GM21360 (cell line): ENCODE results near the gene CD81.
"Not testable (repeated sequence)": the region's sequence is repeated elsewhere in the genome, so short reads cannot be mapped to it uniquely, and the experiment has no call there.

Experiments used
- ATAC-seq: cut with Tn5 transposase; IDR thresholded peaks from one replicate; pipeline ENCODE4 v1.9.1; 2021; ENCODE audit warnings: mild to moderate bottlenecking, moderate library complexity; ENCODE audit not compliant: unreplicated experiment

The CD81 gene

DNA sequence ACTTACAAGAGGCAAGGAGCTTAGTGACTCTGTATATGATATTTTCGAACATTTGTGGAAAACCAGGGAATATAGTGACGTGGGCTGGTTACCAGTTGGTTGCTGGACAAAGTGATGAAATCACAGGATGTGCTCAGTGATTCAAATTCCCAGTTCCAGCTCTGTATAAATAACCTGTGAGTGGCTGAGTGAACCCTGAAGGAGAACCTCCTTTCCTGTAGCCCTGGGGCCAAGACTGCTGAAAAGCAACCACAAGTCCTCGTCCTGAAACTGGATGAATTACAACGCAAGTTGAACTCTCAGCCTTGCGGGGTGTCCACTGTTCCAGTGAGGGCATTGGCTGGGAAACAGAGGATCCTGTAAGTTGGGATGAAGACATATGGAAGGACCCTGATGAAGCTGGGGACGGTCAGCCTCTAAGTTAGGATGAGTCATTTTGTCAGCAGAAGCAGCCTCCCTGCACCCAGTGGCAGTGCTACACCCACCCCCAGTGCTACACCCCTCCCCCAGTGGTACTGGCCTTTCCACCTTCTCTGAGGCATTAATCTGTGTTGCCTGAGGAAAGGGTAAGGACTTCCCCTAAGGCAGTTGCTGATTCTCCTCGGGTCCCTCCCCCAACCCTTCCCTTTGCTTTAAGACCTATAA lies 22.0 kb upstream of the CD81 start:
- no peak for ATAC-seq

DNA sequence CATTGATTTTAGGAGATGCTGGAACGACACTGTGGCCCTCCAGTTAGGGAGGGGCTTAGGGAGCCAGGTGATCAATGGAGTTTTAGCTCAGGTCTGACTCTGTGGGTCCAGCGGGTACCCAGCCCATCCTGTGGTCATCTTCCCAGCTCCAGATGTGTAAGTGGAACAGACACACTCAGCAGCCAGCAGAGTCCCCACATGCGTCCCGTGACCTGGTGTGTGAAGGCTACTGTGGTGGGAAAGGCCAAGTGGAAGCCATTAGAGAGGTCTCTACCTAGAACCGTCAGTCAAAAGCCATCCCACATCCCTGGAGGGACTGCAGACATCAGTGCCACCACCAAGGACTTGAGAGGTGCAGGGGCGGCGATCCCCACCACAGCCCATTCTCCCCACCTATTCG lies 19.9 kb upstream of the CD81 start:
- ATAC-seq = no peak

DNA sequence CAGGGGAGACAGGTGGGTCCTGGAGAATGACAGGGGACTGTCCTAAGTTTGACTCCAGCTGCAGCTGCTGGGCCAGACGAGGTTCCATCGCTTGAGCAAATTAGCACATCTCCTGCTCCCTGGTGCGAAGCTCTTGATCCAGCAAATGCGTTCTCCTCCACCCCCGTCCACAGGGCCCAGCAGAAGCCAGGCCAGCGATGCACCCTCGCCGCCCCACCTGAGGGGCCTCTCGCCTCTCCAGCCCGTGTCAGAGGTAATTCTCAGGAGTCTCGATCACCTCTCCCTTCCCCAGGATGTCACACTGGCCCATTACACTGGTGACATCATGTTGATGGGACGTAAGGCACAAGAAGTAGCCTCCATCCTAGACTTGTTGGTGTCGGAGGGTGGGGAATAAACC lies 19.5 kb upstream of the CD81 start:
- ATAC-seq = not testable (repeated sequence)

DNA sequence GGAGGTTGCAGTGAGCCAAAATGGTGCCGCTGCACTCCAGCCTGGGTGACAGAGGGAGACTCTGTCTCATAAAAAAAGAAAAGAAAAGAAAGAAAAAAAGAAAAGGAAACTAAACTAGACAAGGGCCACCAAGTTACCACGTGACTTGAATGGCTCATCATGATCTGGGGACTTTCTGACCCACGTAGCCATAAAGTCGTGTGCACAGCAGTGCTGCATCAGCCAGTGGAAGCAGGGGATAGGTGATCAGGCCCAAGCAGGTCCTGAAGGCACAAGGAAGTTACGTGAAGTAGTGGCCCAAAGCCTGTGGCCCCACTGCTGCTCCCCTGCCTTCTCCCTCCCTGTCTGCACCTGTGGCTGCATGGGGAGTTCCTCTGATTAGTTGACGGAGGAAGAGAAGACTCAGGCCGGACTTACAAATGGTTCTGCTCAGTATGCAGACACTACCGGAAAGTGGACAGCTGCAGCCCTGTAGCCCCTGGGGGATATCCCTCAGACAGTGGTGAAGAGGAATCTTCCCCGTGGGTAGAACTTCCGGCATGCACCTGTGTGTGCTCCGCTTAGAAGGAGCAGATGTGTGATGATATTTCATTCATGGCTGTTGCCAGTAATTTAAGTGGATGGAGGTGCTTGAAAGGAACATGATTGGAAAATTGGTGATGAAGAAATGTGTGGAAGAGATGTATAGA lies 18.2 kb upstream of the CD81 start:
- ATAC-seq = no peak

DNA sequence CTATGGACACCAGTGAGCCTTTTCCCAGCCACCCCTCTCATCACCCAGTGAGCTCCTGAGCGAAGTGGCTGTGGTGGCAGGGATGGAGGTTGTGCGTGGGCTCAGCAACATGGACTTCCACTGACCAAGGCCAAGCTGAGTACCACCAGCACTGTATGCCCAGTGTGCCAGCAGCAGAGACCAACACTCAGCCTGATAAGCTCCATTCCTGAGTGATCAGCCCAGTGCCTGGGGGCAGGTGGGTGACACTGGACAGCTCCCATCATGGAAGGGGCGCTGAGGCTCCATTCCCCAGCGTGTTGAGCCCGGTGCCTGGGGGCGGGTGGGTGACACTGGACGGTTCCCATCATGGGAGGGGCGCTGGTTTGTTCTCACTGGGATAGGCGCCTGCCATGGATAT lies 17.6 kb upstream of the CD81 start:
- no peak for ATAC-seq

DNA sequence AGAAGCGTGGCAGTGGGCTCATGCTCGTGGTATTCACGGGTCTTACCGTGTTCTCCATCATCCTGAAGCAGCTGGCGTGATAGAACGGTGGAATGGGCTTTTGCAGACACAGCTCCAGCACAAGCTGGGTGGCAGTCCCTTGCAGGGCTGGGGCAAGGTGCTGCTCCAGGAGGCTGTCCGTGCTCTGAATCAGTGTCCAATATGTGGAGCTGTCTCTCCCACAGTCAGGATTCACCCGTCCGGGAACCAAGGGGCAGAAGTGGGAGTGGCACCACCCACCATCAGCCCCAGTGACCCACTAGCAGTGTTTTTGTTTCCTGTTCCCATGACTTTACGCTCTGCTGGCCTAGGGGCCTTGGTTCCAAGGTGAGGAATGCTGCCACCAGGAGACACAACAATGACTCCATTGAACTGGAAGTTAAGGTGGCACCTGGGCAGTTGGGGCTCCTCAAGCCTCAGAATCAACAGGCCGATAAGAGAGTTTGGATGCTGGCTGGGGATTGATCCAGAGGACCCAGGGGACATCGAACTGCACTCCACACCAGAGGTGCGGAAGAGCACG lies 16.9 kb upstream of the CD81 start:
- ATAC-seq = no peak

DNA sequence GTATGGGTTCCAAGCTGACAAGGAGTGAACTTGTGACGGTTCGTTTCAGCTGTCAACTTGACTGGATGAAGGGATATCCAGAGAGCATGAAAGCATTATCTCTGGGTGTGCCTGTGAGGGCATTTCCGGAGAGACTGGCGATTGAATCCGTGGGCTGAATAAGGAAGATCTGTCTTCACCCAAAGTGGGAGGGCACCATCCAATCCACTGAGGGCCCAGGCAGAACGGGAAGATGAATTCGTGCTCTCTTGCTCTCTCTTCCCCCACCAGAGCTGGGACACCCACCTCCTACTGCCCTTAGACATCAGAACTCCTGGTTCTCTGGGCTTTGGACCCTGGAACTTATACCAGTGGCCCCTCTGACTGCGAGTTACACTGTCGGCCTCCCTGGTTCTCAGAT lies 15.5 kb upstream of the CD81 start:
- ATAC-seq = no peak

DNA sequence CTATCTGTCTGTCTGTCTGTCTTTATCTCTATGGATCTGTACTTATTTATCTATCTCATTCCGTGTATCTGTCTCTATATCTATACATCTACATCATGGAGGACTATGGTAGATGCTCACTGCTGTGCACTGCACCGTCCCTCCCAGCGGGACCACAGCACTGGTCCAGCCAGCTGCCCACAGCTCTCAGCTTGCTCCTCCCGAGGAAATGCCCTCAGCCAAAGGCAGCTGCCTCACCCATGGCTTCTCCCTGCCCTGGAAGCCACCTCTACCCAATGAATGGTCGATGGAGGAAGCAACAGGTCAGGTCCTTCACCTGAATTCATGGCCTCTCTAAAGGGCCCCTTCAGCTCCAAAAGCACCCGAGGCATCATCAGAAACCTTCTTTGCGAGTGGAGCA lies 14.7 kb upstream of the CD81 start:
- no peak for ATAC-seq

DNA sequence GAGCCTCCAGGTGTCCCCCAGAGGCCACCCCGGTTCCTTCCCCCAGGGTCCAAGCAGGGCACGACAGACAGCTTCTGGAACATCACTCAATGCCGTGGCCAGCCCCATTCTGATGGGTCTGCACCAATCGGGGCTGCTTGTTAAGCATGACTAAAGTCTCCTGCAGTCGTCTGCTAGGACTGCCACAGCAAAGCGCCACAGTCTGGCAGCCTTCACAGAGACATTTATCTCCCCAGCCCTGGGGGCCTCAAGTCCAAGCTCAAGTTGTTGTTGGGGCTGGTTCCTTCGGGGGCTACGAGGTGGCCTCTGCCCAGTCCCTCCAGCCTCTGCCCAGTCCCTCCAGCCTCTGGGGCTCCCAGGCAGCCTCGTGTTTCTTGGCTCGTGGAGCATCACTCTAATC lies 14.0 kb upstream of the CD81 start:
- no peak for ATAC-seq

DNA sequence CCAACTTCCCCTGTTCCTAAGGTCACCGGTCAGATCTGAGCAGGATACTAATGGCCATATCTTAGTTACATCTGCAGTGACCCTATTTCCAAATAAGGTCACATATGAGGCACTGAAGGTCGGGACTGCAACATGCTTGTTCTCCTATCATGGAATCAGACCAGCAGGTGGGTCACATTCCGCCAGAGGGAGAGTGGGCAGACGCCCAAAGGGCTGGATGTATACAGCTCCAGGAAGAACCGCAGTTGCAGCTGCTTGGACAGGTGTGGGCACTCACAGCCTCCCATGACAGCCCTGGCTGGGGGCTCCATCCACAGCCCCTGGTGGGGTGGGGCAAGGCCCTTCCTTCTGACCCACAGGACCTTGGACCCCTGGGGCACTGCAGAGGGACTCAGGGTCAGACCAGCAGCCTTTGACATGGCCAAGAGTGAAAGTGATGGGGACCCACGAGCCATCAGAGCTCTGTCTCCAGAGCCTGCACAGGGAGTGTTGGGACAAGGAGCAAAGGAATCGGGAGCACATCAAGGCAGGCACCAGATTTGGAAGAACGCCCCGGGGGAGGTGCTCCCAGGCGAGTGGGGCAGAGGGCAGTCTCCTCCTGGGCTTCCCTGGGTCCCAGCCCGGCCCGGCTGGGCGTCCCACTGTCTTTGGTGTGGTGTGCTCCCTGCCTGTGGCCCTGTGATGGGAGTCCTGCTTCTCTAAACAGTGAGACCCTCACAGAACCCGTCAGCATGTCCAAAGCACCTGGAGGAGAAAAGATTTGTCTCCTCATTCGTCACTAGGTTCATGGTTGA lies 13.3 kb upstream of the CD81 start:
- no peak for ATAC-seq

DNA sequence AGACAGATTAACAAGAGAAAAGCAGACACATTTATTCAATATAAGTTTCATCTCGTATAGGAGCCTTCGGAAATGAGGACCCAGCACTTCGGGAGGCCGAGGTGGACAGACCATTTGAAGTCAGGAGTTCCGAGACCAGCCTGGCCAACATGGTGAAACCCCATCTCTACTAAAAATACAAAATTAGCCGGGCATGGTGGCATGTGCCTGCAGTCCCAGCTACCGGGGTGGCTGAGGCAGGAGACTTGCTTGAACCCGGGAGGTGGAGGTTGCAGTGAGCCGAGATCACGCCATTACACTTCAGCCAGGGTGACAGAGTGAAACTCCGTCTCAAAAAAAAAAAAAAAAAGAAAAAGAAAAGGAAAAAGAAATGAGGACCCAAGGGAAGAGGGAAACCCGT lies 12.7 kb upstream of the CD81 start:
- not testable (repeated sequence) for ATAC-seq

DNA sequence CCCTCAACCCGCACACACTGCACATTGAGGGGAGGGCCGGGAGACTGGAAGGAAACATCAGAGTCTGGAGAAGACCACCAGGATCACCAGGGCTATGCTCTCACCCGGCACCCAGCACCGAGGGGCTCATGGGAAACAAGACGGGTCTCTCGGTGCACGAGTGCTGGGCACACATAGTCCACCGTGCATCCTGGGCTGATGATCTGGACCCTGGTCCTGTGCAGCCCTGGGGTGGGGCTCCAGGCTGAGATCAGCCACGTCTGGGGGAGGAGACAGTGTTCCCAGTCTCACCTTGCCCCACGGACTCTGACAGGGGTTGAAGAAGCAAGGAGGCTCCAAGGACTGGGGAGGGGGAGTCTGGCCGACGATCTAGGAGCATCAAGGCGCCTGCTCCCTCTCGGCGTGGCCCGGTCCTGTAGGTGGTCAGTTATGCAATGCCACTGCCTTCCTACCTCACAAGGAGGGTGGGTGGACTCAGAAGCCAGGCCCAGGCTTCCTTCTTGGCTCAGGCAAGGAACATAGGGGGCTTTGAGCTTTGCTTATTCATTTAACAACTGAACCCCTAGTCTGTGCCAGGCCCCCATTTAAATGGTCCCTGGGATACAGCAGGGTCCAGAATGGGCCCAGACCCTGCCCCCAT lies 11.4 kb upstream of the CD81 start:
- ATAC-seq = no peak

DNA sequence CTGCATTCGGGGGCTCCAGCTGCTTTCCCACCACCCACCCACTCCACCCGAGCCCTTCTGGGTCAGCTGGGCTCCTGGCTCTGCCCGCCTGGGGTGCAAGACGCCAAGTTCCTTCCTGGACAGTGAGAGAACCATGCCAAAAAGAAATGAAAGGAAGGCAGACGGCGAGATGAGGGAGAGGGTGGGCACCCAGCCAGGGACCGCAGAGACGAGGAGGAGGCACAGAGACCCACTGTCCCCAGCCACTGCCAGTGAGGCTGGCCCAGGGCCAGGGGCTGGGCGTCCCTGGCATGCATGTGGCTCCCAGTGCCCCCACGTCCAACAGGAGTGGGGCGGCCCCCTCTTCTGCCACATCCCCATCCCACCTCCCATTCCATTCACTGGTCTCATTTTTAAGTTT lies 10.8 kb upstream of the CD81 start:
- no peak for ATAC-seq

DNA sequence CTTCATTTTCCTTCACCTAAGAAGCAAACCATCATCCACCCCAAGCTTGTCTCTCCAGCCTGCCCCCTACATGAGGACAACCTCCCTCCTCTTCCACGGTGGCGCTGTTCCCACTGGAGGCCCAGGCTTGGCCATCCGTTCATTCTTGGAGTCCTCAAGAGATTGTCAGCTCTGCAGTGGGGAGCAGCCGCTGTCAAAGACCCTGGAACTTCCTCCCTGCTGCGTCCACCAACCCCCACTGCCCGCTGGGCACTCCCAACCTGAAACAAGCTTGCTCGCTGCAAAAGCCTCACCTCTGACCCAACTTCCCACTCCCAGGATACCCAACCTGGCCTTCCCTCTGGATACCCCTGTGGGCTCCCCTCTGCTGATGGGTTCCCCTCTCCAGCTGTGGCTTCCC lies 10.4 kb upstream of the CD81 start:
- ATAC-seq = no peak

DNA sequence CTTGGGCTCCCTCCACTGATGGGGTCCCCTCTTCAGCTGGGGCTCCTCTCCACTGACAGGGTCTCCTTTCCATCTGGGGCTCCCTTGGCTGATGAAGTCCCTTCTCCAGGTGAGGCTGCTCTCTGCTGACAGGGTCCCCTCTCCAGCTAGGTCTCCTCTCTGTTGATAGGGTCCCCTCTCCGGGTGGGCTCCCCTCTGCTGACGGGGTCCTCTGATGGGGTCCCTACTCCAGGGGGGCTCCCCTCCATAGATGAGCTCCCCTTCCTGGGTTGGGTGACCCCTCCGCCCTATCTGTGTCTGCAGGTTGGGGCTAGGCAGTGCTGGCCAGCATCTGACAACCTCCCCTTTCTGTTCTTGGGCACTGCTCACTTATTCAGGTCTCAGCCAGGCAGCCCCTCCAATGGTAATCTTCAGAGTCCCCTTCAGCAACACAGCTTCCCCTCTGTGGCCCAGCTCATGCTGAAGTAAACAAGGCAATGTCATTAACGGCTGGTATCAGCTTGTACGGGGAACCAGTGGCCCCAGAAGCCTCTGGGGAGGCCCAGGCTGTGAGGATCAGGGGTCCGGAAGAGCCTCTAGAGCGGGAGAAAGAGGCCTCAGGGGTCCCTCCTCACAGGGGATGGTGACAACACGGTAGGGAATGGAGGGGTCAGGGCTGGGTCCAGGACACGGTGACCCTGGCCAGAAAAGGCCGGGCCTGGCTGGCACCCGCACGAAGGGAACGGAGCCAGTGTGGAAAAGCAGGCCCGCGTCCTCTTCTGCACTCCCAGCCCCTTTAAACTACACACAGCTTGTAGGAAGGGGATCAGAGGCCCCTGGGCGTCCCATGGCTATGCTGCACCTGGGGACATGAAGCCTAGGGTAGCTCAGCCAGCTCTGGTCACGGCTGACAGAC lies 9.6 kb upstream of the CD81 start:
- no peak for ATAC-seq

DNA sequence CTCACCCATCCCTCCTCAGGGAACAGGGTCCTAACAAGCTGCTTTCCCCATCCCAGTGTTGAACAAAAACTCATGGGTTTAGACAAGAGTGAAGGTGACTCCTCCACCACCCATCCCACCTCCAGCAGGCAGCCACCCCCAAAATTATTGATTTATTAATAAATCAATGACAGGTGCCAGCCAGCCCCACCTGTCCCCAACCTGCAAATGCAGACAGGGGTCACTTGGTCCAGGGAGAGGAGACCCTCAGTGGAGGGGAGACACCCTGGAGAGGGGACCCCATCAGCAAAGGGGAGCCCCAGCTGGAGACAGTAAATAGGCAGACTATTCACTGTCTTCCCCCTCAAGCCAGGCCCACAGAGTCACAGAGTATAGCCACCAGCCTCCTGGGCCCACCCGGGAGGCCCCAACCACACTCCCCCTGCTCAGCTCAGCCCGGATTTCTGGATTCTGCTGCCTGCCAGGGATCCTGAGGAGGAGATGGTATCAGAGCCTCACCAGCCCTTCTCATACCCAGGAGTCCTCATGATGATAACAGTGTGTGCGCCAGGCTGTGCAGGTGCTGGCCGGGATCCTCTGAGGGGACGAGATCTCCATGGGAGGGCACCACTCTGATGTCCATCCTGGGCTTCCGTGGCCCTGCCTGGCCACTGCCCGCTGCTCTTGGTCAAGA lies 8.8 kb upstream of the CD81 start:
- ATAC-seq = no peak

DNA sequence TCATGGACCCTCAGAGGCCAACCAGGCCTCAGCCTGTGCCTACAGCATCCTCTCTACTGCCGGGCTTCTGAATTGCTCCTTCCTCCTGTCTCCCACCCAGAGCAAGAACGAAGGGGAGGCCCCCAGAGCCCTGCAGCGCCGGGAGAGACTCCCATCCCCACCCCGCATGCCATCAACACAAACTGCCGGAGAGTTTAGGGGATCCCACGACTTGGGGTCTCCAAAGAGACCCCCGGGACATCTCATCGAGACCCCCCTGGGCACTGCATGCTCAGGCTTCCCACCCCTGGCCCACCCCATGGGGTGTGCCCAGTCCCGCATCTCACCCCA lies 8.3 kb upstream of the CD81 start:
- ATAC-seq = no peak

DNA sequence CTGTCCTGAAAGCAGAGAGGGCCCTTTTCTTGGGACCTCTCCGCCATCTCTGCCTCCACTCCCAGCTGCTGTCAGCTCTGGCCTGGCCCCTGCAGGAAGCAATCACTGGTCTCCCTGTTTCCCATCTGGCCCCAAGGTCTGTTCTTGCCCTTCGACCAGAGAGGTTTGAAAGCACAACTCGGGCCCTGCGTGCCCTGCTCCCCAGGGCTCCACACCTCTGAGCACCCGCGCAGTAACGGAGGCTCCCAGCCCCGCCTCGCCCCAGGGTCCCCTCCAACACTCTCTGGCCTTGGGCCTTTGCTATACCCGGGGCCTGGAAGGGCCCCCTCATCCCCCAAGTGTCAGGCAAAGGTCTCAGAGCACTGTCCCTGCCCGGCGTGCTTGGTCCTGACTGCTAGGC lies 7.8 kb upstream of the CD81 start:
- ATAC-seq = no peak

DNA sequence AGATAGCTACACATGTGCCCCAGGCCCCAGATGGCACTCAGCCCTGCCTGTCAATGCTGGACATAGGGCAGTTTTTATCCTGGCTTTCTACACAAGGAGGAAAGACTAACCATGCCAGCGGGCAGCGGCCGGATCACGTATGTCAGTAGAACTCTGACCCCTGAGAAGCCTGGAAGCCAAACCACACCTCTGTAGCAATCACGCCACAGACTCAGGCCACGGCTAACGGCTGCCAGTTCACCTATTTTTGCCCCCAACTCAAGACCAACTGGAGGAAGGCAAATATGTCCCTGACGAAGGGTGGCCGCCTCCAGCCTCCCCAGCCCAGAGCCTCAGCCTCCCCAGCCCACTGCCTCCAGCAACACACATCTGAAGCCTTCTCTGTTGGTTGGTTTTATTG lies 7.2 kb upstream of the CD81 start:
- ATAC-seq = no peak
